A673 (cell line): ENCODE data around the gene PCDHB13. TPM values are rescaled to one million over a fixed set of nuclear protein-coding genes. Genes with fewer than 3 reads are reported as not detected.
"Not testable (repeated sequence)": the region's sequence is repeated elsewhere in the genome, so short reads cannot be mapped to it uniquely, and the experiment has no call there.

ENCODE experiments used
- BruUV-seq: library from RNA; stranded (reverse); fragments of 400-500 nt; replicated peaks from 2 replicates; lab custom pipeline; 2021; lab: Mats Ljungman, UMichigan
- CTCF ChIA-PET: fragments of 300-600 bp; sonication (Branson Sonifier 250); formaldehyde crosslinking; loops from one replicate; lab custom pipeline; 2022; ENCODE audit warnings: antibody characterized with exemption; lab: Charles Lee
- POLR2A ChIA-PET: fragments of 300-600 bp; sonication (Branson Sonifier 250); formaldehyde crosslinking; loops from one replicate; lab custom pipeline; 2022; ENCODE audit warnings: antibody characterized with exemption; ENCODE audit not compliant: low non-redundant PET; lab: Charles Lee
- DNase-seq: peaks from one replicate; pipeline ENCODE4 v3.0.0-alpha.2; 2015; ENCODE audit warnings: low spot score
- H3K27ac ChIP-seq: fragments of 200-600 bp; sonication (generic); 2 replicates; pipeline ENCODE4 v1.5.1; 2016; ENCODE audit warnings: mixed run types, low read depth, mild to moderate bottlenecking, mixed read lengths, antibody characterized with exemption, low read length; ENCODE audit not compliant: poor library complexity, severe bottlenecking
- H3K27me3 ChIP-seq: fragments of 200-600 bp; sonication (generic); replicated peaks from 2 replicates; pipeline ENCODE4 v1.6.1; 2017; ENCODE audit warnings: mixed run types, low read depth, mild to moderate bottlenecking, mixed read lengths, antibody characterized with exemption, low read length; ENCODE audit not compliant: insufficient read depth, poor library complexity
- H3K36me3 ChIP-seq: fragments of 200-600 bp; sonication (generic); 2 replicates; pipeline ENCODE4 v1.6.1; 2016; ENCODE audit warnings: mixed run types, mild to moderate bottlenecking, mixed read lengths, antibody characterized with exemption, low read length; ENCODE audit not compliant: insufficient read depth, poor library complexity, severe bottlenecking
- H3K4me1 ChIP-seq: fragments of 200-600 bp; sonication (generic); 2 replicates; pipeline ENCODE4 v1.6.1; 2017; ENCODE audit warnings: mixed run types, mild to moderate bottlenecking, mixed read lengths, antibody characterized with exemption, low read length; ENCODE audit not compliant: insufficient read depth, poor library complexity, severe bottlenecking
- H3K4me3 ChIP-seq: fragments of 200-600 bp; sonication (generic); 2 replicates; pipeline ENCODE4 v1.5.1; 2016; ENCODE audit warnings: low read depth, mixed run types, mild to moderate bottlenecking, mixed read lengths, low read length; ENCODE audit not compliant: poor library complexity, severe bottlenecking
- H3K9me3 ChIP-seq: fragments of 200-600 bp; sonication (generic); 2 replicates; pipeline ENCODE4 v1.6.1; 2016; ENCODE audit warnings: mixed run types, low read depth, mild to moderate bottlenecking, mixed read lengths, antibody characterized with exemption, low read length; ENCODE audit not compliant: poor library complexity, severe bottlenecking
- CTCF ChIP-seq: fragments of 300-800, 200-600 bp; sonication (generic); conservative IDR thresholded peaks from 2 replicates; pipeline ENCODE4 v1.5.1; 2017; ENCODE audit warnings: low read depth, mild to moderate bottlenecking, antibody characterized with exemption, low read length, moderate library complexity, mixed read lengths
- EZH2 ChIP-seq: fragments of 200-600 bp; sonication (generic); IDR thresholded peaks from 2 replicates; pipeline ENCODE4 v1.6.1; 2017; ENCODE audit warnings: borderline replicate concordance, low read depth, mild to moderate bottlenecking, mixed read lengths, antibody characterized with exemption, low read length; ENCODE audit not compliant: poor library complexity, severe bottlenecking
- intact Hi-C: fragments of 100-400 bp; cut with micrococcal nuclease; formaldehyde crosslinking; loops from one replicate; pipeline ENCODE4 v1.10.0; 2022; ENCODE audit not compliant: unreplicated experiment
- total RNA-seq: library from RNA; stranded (reverse); gene quantifications from 2 replicates; pipeline ENCODE4 v1.2.3, GENCODE V29; 2021

Gene PCDHB13
- total RNA-seq, 1 experiment from 2014 or later: 1.8 TPM

DNA sequence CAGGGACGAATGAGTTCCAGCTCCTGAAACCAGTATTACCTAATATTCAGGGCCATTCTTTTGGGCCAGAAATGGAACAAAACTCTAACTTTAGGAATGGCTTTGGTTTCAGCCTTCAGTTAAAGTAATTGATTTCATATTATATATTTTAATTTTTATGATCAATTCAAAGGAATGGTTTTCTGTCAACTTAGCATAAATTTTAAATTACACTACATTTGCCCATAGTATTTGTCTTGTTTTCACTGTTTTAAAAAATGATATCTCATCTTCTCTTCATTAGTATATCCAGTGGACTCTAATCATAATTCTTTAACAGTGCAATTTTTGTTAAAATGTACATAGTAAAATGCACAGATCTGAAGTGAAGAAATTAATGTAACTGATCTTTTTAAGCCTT, 33.4 kb upstream of the PCDHB13 start:
- no peak for DNase-seq
- no peaks in the 10 kb centered on the region for H3K27me3 ChIP-seq
- H3K4me3 ChIP-seq: no peak overlapping the region
- H3K9me3 ChIP-seq: no peaks in the 10 kb centered on the region
- no TSS peak for BruUV-seq
- CTCF ChIA-PET: no interaction called here
- H3K36me3 ChIP-seq: peaks cover 5% of the 10 kb centered on the region
- no peaks in the 10 kb centered on the region for H3K4me1 ChIP-seq
- H3K27ac ChIP-seq: no peak overlapping the region
- intact Hi-C loops: loop anchor here (5.0 kb wide), 1 partner anchor 88 kb away; the partner anchor contains the start of gene PCDHB2
- POLR2A ChIA-PET: no interaction called here
- no peak for TF ChIP-seq CTCF
- TF ChIP-seq EZH2: no peak

GRCh38 chr5:141182248-141182647, 31.5 kb upstream of the PCDHB13 start, which contains the start of gene PCDHB16:
PCDHB16 (plus strand) TSS chr5:141182387; CDS start chr5:141182560, 173 bp downstream.
- no peaks in the 10 kb centered on the region for H3K27me3 ChIP-seq
- peak within 1 kb of the TSS; percentile 51 for H3K4me3 ChIP-seq
- POLR2A ChIA-PET: no interaction called here
- H3K27ac ChIP-seq: peak within 1 kb of the TSS; percentile 75
- CTCF ChIA-PET: interaction anchor here (0.7 to 2.0 kb wide), 15 partner anchors 8 to 437 kb away, joined by 3 to 10 read pairs (median 5); partner anchors contain the start of genes DIAPH1, PCDHA1, PCDHB10 and PCDHB11
- BruUV-seq: no TSS peak
- no peaks in the 10 kb centered on the region for H3K4me1 ChIP-seq
- TF ChIP-seq EZH2: no peak
- TF ChIP-seq CTCF: peak; percentile 87
- H3K9me3 ChIP-seq: no peaks in the 10 kb centered on the region
- H3K36me3 ChIP-seq: peaks cover 5% of the 10 kb centered on the region
- intact Hi-C loops: loop anchor here (5.0 kb wide), 1 partner anchor 90 kb away; the partner anchor contains the start of gene PCDHB2
- DNase-seq: peak; percentile 90

GRCh38 chr5:141184117-141184855, 29.4 kb upstream of the PCDHB13 start:
- H3K27me3 ChIP-seq, BruUV-seq, H3K4me1 ChIP-seq, H3K4me3 ChIP-seq, H3K27ac ChIP-seq, DNase-seq, H3K9me3 ChIP-seq, POLR2A ChIA-PET, H3K36me3 ChIP-seq, CTCF ChIA-PET: not testable (repeated sequence)
- intact Hi-C loops: loop anchor here (5.0 kb wide), 1 partner anchor 92 kb away; the partner anchor contains the start of gene PCDHB2
